Suppressor macrophage (primary cell): ENCODE measurements around the gene CCHCR1.
A peak's percentile ranks its signal among the peaks of the same experiment; 100 is the strongest.
"Not testable (repeated sequence)": the region's sequence is repeated elsewhere in the genome, so short reads cannot be mapped to it uniquely, and the experiment has no call there.

Experiments
- DNase-seq, 4 experiments: peaks; one replicate each; pipeline ENCODE4 v3.0.0-alpha.2; 2020 to 2022
- total RNA-seq, 17 experiments: gene quantifications; one replicate each; lab custom pipeline; 2026; ENCODE audit warnings: mixed read lengths in 6 of 17, inconsistent platforms in 3 of 17; lab: John Stamatoyannopoulos, UW

CCHCR1 gene, protein sequence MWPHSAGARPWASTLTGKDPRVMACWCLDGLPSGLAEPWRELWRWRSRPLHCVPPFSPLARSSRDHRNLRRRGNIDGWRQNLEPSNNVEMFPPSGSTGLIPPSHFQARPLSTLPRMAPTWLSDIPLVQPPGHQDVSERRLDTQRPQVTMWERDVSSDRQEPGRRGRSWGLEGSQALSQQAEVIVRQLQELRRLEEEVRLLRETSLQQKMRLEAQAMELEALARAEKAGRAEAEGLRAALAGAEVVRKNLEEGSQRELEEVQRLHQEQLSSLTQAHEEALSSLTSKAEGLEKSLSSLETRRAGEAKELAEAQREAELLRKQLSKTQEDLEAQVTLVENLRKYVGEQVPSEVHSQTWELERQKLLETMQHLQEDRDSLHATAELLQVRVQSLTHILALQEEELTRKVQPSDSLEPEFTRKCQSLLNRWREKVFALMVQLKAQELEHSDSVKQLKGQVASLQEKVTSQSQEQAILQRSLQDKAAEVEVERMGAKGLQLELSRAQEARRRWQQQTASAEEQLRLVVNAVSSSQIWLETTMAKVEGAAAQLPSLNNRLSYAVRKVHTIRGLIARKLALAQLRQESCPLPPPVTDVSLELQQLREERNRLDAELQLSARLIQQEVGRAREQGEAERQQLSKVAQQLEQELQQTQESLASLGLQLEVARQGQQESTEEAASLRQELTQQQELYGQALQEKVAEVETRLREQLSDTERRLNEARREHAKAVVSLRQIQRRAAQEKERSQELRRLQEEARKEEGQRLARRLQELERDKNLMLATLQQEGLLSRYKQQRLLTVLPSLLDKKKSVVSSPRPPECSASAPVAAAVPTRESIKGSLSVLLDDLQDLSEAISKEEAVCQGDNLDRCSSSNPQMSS
- total RNA-seq, result 3.0 to 21.9 (median 8.5) reads per million in 17 experiments

DNA sequence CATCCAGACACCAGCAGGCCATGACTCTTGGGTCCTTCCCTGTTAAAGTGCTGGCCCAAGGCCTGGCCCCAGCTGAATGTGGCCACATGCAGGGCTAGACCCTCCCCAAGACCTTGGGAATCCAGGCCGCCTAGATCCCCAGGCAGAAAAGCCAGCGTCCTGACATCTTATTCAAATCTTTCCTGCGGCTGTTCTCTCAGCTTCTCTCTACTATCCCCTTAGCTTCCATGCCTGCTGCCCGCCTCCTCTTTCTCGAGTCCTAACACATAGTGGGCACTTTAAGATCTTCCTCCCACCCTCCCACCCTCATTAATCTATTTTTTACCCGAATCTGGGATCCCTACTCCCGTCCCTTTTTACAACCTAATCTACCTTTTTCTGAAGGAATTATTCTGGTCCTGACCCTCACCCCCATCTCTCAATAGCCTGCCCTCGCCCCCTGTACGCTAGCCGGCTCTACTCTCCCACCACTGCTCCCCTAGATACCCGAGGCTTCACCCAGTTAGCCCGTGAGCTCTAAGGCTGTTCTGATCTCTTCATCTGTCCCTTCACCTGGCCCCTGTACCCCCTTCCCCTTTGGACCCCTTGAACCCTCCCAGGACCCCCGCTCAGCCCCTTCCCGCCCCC is at the start of gene CCHCR1:
Gene CCHCR1, minus strand, starts transcription at position 290 of the 627 bp plus-strand sequence. Its CDS starts 202 bp downstream, at position 88.
- DNase-seq, result no peak

DNA sequence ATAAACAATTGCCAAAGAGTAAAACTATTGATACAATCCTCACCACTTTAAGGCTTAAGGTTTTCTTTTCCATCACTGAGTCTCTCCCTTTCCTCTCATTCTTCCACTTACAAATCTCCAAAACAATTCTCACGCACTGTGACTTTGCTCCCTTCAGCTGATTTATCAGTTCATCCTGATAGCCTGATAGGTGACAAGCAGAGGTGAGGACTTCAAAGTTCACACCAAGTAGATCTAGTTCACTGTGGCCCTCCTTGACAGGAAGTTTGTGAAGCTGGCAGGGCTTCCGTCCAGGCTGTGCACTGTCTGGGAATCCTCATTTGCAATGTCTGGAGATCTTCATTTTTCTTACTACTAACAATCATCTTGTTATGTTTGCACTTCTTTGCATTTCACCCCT is 48.0 kb upstream of the CCHCR1 start:
- DNase-seq, result no peak

DNA sequence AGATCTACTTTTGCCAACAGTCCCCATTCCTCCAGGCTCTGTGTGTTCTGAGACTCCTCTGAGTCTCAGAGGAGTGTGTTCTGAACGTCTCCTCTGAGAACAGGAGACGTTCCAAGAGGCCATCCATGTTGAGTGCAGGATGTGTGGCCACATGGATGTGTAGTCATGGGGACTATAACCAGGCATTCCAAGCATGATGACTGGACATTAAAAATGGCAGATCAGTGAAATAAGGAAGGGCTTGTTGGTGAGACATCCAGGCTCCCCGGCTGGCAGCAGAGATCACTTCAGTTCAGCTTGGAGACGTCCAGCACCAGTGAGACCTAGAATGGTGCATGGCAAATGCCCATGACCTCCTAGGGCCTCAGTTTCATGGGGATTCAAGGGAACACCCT is 47.1 kb upstream of the CCHCR1 start:
- DNase-seq, result peak in 2 of 4 experiments; percentile 24 to 48

DNA sequence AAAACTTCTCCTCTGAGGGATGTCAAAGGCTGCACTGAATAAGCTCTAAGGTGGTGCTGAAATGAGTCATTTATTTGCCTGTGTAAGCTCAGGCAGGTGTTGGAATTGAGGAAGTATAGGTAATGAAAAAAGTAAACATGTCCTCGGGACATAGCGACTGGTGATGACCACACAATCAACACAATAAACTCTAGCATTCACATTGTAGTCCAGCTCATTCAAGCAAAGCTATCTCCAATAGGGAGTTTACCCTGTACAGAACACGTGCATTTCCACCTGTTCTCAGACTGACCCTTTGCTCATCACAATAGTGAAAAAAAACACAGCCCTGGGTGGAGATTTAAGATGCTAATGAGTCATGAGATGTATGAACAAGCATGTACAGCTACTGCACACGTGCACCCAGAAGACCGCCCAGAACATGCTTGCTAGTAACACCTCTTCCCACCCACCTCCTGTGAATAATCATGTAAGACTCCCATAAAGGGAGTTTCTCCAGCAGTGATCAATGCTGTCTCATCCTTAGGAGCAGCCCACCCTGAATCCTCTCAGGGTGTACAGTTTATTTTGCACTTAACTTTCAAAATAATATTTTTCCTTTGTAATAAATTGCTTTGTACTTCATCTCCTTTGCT is 45.9 kb upstream of the CCHCR1 start:
- peak in 3 of 4 experiments; percentile 57 to 83 (median 71) for DNase-seq

DNA sequence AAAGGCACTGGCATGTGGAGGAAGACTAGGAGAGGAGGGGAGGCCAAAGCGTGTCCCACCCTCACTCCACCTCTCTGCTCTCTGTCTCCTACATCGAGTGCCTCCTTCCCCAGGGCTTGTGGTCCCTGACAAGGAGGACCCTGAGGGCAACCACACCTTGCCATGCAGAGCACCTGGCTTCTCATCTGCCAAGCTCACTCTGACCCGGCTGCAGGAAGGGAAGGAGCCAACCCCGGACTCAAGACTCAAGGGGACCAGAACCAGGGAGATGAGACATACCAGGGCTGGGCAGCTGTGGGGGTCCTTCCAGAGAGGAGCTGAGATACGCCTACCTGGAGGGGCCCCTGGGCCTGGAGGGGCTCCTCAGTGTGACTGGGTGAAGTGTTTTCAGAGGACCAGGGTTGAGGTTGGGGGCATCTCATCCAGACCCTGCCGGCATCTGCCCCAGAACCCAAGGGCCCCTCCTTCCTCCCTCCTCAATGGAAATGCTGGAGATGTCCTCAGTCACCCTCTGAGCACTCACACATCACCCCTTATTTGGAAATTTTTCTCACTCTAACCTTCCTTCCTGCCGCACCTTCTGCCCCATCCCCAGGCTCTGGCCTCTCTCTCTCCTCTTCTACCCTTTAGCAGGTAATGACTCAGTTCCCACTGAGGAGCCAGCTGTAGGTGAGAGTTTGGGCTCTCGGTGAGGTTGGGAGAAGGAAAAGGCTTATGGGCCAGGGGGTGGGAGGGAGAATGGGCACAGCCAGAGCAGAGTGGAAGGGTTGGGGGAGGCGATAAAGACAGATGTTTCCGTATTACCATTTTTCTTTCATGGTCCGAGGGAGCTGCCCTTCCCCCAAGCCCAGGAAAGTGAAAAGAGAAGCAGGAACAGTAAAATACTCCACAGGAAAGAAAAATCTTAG is 44.9 kb upstream of the CCHCR1 start:
- peak in 1 of 4 experiments; percentile 16 for DNase-seq

DNA sequence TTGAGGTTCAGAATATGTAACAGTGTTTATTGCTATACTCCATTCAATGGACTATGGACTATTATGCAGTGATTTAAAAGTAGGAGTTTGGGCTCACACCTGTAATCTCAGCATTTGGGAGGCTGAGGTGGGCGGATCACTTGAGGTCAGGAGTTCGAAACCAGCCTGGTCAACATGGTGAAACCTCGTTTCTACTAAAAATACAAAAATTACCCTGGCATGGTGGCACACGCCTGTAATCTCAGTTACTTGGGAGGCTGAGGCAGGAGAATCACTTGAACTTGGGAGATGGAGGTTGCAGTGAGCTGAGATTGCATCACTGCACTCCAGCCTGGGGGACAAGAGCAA is 41.5 kb upstream of the CCHCR1 start:
- not testable (repeated sequence) for DNase-seq

DNA sequence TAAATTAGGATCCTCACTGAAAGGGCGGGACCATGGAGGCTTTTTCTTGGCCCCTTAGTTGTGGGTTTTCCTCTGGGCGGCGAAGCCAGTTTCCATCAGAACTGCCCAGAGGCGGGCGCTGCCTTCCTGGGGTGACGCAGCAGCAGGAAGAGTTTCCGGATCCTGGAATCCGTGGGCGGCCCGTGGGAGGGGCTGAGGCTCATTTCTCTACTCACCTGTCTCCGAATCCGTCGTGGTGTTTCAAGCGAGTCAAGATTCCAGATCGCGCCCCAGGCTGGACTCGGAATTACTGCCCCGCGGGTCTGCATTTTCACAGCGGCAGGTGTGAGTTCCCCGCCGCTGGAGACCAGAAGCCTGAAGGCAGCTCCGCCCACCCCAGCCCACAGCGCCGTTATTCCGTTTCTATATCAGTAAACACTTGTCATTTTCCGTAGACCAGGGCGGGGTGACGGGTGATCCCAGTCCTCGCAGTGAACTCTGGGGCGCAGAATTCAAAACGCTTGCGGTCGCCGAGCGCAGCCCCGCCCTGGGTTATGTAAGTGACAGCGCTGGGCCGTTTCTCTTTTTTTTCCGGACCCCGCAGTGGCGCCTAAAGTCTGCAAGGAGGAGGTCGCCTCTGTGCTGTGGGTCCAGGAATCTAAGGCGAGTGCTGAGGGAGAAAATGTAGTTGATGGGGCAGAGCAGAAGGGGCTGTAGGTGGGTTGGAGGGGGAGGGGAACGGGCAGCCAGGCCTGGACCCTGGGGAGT is 40.1 kb upstream of the CCHCR1 start:
- DNase-seq, result peak; percentile 93 to 96 (median 96)

DNA sequence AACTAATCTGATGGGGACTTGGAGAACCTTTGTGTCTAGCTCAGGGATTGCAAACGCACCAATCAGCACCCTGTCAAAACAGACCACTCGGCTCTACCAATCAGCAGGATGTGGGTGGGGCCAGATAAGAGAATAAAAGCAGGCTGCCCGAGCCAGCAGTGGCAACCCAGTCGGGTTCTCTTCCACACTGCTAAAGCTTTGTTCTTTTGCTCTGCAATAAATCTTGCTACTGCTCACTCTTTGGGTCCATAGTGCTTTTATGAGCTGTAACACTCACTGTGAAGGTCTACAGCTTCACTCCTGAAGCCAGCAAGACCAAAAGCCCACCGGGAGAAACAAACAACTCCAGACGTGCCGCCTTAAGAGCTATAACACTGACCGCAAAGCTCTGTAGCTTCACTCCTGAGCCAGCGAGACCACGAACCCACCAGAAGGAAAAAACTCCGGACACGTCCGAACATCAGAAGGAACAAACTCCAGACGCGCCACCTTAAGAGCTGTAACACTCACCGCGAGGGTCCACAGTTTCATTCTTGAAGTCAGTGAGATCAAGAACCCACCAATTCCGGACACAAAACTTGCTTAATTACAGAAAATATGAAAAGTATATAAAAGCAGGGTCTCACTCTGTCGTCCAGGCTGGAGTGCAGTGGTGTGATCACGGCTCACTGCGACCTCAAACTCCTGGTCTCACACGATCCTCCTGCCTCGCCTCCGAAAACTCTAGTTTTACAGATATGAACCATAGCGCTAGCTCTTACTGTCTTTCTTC is 38.8 kb upstream of the CCHCR1 start:
- not testable (repeated sequence) for DNase-seq

DNA sequence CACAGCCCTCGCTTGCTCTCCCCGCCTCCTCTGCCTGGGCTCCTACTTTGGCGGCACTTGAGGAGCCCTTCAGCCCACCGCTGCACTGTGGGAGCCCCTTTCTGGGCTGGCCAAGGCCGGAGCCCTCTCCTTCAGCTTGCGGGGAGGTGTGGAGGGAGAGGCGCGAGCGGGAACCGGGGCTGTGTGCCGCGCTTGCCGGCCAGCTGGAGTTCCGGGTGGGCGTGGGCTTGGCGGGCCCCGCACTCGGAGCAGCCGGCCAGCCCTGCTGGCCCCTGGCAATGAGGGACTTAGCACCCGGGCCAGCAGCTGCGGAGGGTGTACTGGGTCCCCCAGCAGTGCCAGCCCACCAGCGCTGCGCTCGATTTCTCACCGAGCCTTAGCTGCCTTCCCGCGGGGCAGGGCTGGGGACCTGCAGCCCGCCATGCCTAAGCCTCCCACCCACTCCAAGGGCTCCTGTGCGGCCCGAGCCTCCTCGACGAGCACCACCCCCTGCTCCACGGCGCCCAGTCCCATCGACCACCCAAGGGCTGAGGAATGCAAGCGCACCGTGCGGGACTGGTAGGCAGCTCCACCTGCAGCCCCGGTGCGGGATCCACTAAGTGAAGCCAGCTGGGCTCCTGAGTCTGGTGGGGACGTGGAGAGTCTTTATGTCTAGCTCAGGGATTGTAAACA is 37.8 kb upstream of the CCHCR1 start:
- DNase-seq, result not testable (repeated sequence)

DNA sequence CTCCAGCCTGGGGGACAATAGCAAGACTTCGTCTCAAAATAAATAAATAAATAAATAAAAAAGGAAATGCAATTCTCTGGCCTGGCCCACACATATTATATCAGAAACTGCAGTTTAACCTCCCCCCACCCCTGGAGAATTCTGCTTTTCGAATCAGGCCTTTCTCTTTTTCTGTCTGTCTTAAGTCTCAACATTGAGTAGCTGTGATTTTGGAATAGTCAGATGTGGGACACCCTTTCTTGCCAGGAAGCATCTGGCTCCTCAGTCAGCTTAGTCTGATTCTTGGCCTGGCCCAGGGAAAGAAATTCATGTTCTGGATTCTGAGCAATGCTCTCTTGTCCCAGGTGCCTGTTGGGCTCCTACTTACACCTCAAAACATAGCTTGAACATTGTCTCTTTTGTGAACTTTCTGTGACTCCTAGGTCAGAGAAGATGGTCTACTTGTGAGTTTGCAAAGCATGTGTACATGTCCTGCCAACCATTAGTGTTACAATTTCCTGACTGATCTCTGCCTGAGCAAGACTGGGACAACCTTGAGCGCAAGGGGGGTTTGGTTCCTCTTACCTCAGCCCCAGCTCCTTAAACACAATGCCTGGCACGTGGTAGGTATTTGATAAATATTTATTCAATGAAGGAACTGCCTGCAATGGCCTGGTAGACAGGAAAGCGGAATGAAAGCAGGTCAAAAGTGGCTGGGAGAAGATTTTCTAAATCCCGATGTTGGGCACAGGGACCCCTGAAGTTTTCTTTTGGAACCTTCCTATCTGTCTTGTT is 36.6 kb upstream of the CCHCR1 start:
- DNase-seq, result no peak

DNA sequence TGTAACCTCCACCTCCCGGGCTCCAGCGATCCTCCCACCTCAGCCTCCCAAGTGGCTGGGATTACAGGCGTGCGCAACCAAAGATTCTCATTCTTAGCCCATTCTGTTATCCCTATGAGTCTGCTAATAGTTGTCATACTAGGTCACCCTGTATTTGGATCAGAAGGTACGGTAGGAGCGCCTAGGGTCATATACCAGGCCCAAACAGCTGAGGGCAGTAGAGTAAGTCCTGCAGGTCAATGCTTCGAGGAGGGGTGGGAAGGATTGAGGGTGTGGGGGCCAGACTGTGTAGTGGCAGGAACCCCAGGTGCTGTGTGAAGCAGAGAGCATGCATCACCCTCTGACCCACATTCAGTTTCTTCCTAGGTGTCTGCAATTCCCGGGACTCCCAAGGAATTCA is 35.6 kb upstream of the CCHCR1 start:
- DNase-seq, result no peak

DNA sequence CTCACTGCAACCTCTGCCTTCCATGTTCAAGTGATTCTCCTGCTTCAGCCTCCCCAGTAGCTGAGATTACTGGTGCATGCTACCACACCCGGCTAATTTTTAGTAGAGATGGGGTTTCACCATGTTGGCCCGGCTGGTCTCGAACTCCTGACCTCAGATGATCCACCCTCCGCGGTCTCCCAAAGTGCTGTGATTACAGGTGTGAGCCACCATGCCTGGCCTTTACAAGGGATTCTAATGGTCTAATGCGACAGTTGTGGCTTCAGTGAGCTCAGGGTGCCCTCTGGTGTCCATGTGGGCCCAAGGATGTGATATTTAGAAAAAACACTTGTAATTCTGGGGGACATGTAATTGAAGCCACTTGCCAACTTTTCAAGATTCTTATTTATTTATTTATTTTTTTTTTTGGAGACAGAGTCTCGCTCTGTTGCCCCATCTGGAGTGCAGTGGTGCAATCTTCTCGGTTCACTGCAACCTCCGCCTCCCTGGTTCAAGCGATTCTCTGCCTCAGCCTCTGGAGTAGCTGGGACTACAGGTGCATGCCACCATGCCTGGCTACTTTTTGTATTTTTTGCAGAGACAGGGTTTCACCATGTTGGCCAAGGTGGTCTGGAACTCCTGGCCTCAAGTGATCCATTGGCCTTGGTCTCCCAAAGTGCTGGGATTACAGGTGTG is 35.0 kb upstream of the CCHCR1 start:
- peak; percentile 62 to 79 (median 72) for DNase-seq

DNA sequence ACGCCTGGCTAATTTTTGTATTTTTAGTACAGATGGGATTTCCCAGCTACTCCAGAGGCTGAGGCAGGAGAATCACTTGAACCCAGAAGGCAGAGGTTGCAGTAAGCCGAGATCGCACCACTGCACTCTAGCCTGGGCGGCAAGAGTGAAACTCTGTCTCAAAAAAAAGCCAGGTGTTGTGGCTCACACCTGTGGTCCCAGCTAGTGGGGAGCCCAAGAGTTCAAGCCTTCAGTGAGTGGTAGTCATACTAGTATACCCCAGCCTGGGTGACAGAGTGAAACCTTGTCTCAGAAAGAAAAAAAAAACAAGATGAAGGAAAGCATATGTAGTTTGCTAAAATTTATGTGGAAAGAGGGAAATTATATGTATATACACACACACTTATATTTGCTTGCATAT is 32.9 kb upstream of the CCHCR1 start:
- DNase-seq, result no peak

DNA sequence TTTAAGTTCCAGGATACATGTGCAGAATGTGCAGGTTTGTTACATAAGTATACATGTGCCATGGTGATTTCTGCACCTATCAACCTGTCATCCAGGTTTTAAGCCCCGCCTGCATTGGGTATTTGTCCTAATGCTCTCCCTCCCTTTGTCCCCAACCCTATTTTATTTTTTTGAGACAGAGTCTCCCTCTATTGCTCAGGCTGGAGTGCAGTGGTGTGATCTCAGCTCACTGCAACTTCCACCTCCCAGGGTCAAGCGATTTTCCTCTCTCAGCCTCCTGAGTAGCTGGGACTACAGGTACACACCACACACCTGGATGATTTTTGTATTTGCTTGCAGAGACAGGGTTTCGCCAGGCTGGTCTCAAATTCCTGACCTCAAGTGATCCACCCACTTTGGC is 31.6 kb upstream of the CCHCR1 start:
- DNase-seq, result not testable (repeated sequence)

DNA sequence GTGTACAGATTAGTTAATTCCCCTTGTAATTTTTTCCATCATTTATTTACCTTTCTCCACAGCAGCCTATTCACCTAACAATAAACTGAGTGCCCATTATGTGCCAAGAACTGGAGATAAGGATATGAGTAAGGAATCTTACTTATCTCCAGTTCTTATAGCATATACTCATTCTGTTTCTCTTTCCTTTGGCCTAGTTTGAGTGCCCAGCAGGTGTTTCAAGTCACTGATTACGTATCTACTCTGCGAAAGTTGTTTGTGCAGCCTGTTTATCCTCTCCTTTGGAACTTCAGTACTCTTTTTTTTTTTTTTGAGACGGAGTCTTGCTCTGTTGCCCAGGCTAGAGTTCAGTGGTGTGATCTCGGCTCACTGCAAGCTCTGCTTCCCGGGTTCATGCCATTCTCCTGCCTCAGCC is 30.2 kb upstream of the CCHCR1 start:
- no peak for DNase-seq

DNA sequence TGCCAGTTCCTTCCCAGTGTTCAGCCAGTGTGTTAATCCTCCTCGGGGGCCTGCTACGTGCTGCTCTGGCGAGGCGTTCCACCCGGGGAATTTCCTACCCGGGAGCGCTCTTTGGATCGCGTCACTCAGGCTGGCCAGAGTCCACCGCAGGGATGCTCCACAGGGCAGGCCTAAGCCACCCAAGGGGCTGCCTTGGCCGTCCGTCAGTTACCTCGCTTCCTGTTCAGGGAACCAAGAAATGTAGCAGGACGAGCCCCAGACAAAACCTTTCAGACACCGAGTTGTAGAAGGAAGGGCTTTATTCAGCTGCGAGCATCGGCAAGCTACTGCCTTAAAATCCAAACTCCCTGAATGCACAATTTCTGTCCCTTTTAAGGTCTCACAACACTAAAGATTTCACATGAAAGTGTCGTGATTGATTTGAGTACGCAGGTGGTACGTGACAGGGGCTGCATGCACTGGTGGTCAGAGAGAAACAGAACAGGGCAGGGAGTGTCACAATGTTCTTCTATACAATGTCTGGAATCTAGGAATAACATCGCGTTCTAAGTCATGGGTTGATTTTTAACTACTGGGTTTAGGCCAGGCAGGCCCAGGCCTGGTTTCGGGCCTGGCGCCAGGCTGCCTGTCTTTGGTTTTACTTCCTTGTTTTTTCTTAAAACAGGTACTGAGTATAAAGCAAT is 28.6 kb upstream of the CCHCR1 start:
- DNase-seq, result no peak

DNA sequence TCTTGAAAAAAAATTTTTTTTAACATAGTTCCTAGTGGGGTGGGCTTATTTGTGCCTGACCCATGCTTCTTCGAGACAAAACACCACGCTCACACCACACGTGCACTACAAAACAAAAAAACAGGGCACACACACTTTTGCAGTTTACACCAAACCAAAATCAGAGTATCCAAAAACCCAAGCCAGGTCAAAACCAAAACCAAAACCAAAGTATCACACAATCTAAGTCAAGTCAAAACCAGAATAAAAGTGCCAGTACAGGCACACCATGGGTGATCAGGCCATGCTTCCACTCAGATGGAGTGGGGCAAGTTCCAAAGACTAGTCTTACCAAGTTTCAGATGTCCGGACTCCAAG is 28.1 kb upstream of the CCHCR1 start:
- DNase-seq, result not testable (repeated sequence)
